GM21390 (cell line): ENCODE measurements around the gene HTRA3.

Source experiments
- ATAC-seq: cut with Tn5 transposase; IDR thresholded peaks from one replicate; pipeline ENCODE4 v1.9.1; 2021; ENCODE audit not compliant: unreplicated experiment

Gene HTRA3

DNA sequence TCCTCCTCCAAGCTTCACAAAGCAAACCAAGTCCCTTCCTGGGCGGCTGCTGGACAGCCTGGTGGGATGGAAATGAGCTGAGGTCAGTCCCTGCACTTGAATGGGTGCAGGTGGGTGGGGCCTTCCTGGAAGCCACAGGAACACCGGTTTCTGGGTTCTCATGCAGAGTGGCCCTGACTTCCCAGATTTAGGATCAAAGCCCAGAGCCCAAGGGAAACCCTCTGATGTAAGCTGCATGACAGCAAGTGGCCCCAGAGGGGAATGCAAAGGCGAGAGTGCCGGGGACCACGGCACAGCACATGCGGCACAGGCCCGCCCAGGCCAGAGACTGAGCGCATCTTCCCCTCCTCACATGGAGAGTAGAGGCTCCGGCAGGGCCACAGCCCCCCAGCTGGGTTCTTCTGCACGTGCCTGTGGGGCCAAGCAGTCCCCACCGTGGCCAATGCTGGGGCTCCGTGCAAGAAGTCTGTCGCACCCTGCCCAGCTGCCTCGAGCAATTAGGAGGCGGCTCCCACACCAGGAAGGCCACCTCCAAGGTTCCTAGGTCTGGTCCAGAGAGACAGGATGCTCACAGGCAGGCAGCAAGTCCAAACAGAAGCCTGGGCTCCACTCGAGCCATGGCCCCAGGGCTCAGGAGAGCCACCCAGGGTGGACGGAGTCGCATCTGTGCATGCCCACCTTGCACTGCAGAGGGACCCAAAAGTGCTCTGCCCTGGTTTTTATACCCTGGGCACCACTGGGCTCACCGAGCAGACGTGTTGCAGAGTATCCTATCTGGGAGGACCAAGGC, 83.0 kb downstream of the HTRA3 start:
- no peak for ATAC-seq

DNA sequence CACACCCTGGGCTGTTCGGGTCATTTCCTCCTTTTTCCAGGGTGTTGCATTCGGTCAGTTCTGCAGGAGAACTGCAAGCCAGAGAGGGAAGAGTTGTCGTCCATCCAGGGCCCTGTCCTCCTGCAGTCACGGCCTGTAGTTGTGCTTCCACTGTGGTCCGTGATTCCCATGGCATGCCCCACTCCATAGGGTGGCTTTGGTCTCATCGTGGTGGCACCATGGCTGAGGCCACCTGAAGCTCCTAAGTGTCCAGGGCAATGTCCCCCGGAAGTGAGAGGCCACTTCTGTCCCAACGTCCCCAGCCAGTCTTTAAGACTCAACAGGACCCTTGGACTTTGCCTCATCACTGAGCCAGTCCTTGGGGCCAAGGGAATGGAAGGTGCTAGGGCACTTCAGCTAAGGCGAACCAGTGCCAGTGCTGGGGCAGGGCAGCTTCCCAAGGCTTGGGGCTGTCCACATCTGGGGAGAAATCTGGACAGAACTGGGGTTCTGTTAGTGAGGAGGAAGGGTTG, 83.7 kb downstream of the HTRA3 start:
- no peak for ATAC-seq

DNA sequence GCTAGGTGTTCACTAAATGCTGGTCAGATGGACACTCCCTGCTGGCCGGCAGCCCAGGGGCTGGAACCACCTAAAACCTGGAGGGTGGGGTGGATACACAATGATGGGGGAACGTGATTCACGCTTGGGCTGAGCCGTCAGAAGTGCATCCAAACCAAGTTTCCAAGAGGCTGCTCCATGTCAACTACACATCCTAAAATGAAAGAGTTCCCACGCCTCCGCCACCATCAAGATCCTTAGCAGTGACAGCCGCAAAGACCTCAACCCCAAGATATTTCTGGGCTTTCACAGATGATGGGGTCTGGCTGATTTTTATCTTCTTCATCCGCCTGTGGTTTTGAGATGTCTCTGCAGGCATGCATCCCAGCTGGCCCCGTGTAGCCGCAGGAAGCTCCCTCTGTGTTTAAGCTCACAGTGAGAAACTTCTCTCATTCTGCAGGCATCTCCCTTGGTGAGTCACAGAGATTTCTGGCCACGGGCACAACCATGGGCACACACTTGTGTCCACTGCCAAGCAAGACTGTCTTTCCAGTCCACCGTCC, 84.4 kb downstream of the HTRA3 start:
- ATAC-seq: no peak

DNA sequence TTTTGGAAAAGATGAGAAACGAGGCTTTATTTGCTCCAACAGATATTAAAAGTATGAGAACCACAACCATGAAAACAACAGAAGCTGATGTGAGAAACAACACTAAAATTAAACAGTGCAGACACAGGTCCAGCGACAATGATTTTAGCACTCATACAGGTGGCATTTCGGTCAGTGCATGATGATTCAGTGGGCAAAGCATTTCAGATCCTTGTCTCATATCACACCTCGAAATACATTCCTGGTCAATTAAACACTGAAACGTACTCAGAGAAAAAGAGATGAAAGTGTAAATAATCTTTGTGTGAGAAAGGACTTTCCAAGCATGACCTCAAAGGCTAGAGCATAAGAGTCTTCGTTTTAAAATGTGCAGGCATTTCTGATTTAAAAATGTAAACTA, 85.8 kb downstream of the HTRA3 start:
- ATAC-seq: no peak

DNA sequence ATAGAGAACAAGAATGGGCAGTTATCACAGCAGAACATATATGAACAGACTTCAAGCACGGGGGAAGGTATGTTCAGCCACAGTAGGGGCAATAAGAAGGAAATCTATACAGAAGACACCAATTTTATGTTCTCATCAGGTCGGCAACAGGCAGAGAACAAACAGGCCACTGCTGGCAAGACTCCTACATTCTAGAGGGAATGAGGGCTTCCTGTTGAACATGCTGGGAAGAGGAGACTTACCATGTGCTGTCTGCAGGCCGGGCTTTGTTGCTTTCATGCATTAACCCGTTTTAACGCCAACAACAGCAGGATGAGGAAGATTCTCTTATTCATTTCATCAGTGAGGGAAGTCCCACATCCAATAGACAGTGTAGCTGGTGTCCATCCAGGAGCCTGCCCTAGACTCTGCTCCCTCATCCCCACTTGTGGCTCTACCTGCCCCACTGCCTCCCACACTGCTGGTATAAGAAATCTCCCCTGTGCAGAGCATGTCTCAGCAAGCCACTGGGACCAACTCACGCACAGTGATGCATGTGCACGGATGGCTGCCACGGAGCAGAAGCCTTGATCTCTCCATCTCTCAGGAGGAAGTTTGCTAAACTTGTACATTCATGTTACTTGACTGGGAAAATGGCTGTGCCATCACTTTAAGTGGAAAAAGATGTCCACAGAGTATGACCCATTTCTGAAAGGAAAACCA, 86.5 kb downstream of the HTRA3 start:
- no peak for ATAC-seq
